ENCODE data around the gene CACNB3.

GRCh38 chr12:48856379-48856778 lies 38.1 kb downstream of the CACNB3 start:
- TF ChIP-seq CTCF (IDR thresholded peaks at IDR 0.05; ENCODE audit: insufficient read depth, low read depth, low read length) (no peak), EZH2 (IDR thresholded peaks at IDR 0.05; ENCODE audit: insufficient read depth, low read length) (no peak)

Data from astrocyte (in vitro differentiated cells and primary cell).